Measurements from ENCODE around the gene KLK14. TPM values are rescaled to one million over a fixed set of nuclear protein-coding genes. Genes with fewer than 3 reads are reported as not detected.

KLK14 gene
- total RNA-seq, 1 experiment from 2014 or later = 0.26 TPM

DNA sequence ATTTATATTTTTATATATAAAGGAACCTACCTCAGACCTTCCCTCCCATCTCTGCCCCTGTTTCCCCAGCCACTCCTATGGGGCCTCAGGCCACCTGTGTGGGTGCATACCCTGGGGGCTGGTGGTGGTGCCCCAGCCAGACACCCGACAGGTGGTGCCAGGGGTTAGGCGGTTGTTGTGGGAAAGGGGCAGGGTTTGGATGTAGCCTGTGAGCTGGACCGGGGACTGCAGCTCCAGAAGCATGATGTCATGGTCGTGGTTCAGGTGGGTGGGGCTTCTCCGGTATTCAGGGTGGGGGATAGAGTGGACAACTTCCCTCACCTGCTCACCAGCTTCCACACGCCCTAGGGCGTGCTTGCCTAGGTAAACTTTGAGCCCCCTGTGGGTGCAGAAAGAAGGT lies 23.0 kb downstream of the KLK14 start:
- no peaks in the 10 kb centered on the region for H3K36me3 Mint-ChIP-seq (ENCODE audit: insufficient read depth in 1 of 3, low read depth in 3 of 3)
- Histone ChIP-seq H3K4ac (ENCODE audit: low read depth, low read length) (no peak overlapping the region), H3K79me1 (ENCODE audit: insufficient read depth, low read depth, low read length, poor library complexity, severe bottlenecking) (no peaks in the 10 kb centered on the region), H3K23ac (ENCODE audit: insufficient read length, low read depth, low read length) (no peak overlapping the region), H2BK12ac (ENCODE audit: insufficient read length, low read depth, low read length) (no peak overlapping the region), H2BK15ac (ENCODE audit: low read depth, low read length) (no peak overlapping the region), H3K9ac (ENCODE audit: extremely low read depth, insufficient read length, low read length) (no peak overlapping the region), H3K27ac (ENCODE audit: insufficient read length, low read depth, low read length) (no peak overlapping the region), H3K4me1 (ENCODE audit: insufficient read depth, low read length) (no peaks in the 10 kb centered on the region), H3K4me2 (ENCODE audit: insufficient read depth, insufficient read length, low read length) (no peak overlapping the region), H2BK120ac (ENCODE audit: low read depth, low read length, poor library complexity, severe bottlenecking) (no peak overlapping the region), H4K91ac (ENCODE audit: insufficient read length, low read depth, low read length) (no peak overlapping the region), H4K20me1 (ENCODE audit: control insufficient read depth, insufficient read depth, insufficient read length) (no peaks in the 10 kb centered on the region), H3K14ac (ENCODE audit: insufficient read depth, low read length) (no peak overlapping the region), H3K79me2 (ENCODE audit: insufficient read depth, low read length) (no peaks in the 10 kb centered on the region), H3K56ac (ENCODE audit: insufficient read length, low read depth, low read length) (no peak overlapping the region), H4K8ac (replicated peaks; ENCODE audit: insufficient read length, low read depth, low read length) (no peak overlapping the region), H3K27me3 (ENCODE audit: insufficient read depth, low read length) (no peaks in the 10 kb centered on the region), H2AFZ (ENCODE audit: low read length) (no peak overlapping the region), H2BK20ac (ENCODE audit: low read depth, low read length, poor library complexity, severe bottlenecking) (no peak overlapping the region), H4K5ac (ENCODE audit: insufficient read length, low read depth, low read length) (no peak overlapping the region), H3K23me2 (ENCODE audit: insufficient read length, low read depth, low read length, poor library complexity, severe bottlenecking) (no peaks in the 10 kb centered on the region), H2AK5ac (ENCODE audit: insufficient read length, low read length) (no peak overlapping the region), H3T11ph (ENCODE audit: low read length) (no peak overlapping the region), H3K9me3 (ENCODE audit: control insufficient read depth, low read depth, low read length) (no peaks in the 10 kb centered on the region), H3K18ac (ENCODE audit: insufficient read length, low read depth, low read length) (no peak overlapping the region), H2BK5ac (ENCODE audit: insufficient read length, low read length) (no peak overlapping the region)
- no peaks in the 10 kb centered on the region; the same call in none of the 2 replicates for H3K27me3 Mint-ChIP-seq (ENCODE audit: low read depth)
- H3K27ac Mint-ChIP-seq = no peak overlapping the region
- H3K9me3 Mint-ChIP-seq = no peaks in the 10 kb centered on the region; a peak in 2 of 5 replicates
- DNase-seq = peak; percentile 11
- peaks cover 2% of the 10 kb centered on the region in 2 experiments; a peak in 1 of 4 replicates for H3K4me1 Mint-ChIP-seq
- no peak overlapping the region for H3K4me3 Mint-ChIP-seq
- TF ChIP-seq, protein P1, sequence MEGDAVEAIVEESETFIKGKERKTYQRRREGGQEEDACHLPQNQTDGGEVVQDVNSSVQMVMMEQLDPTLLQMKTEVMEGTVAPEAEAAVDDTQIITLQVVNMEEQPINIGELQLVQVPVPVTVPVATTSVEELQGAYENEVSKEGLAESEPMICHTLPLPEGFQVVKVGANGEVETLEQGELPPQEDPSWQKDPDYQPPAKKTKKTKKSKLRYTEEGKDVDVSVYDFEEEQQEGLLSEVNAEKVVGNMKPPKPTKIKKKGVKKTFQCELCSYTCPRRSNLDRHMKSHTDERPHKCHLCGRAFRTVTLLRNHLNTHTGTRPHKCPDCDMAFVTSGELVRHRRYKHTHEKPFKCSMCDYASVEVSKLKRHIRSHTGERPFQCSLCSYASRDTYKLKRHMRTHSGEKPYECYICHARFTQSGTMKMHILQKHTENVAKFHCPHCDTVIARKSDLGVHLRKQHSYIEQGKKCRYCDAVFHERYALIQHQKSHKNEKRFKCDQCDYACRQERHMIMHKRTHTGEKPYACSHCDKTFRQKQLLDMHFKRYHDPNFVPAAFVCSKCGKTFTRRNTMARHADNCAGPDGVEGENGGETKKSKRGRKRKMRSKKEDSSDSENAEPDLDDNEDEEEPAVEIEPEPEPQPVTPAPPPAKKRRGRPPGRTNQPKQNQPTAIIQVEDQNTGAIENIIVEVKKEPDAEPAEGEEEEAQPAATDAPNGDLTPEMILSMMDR (conservative IDR thresholded peaks at IDR 0.05) = no peak
- no CpG with 5 or more reads among the region's 7 CpGs for WGBS (ENCODE audit: extremely low coverage, insufficient read length, low lambda C conversion rate)

Data from H9 (cell line).